PC-9 (cell line): ENCODE measurements around the gene EPHB1.

Experiments used
- EZH2 ChIP-seq: fragments of 200-600 bp; sonication (generic); IDR thresholded peaks from 2 replicates; pipeline ENCODE4 v1.8.0; 2017; ENCODE audit warnings: antibody characterized with exemption, low read depth
- TF ChIP-seq, protein P1 (sequence below): fragments of 200-600 bp; sonication (generic); conservative IDR thresholded peaks from 2 replicates; pipeline ENCODE4 v1.6.1; 2017; ENCODE audit warnings: mixed run types, antibody characterized with exemption, mild to moderate bottlenecking, moderate library complexity

DNA sequence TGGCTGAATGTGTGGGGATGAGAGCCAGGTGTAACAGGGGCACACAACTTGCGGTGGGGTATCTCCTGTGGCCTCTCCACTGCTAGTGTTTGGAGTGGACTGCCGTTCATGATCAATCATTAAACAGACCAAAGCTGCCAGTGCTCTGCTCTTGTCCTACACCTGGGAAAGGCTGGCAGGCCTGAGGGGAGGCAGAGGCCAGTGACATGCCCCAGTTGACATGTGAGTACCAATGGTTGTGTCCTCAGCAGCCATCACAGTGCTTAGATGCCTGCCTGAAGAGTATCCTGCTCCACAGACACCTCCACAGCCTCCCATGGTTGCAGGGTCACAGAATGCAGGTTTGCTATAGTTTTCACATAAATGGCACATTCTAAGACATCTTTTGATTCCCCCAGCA, 348.4 kb downstream of the EPHB1 start:
- TF ChIP-seq, protein P1, sequence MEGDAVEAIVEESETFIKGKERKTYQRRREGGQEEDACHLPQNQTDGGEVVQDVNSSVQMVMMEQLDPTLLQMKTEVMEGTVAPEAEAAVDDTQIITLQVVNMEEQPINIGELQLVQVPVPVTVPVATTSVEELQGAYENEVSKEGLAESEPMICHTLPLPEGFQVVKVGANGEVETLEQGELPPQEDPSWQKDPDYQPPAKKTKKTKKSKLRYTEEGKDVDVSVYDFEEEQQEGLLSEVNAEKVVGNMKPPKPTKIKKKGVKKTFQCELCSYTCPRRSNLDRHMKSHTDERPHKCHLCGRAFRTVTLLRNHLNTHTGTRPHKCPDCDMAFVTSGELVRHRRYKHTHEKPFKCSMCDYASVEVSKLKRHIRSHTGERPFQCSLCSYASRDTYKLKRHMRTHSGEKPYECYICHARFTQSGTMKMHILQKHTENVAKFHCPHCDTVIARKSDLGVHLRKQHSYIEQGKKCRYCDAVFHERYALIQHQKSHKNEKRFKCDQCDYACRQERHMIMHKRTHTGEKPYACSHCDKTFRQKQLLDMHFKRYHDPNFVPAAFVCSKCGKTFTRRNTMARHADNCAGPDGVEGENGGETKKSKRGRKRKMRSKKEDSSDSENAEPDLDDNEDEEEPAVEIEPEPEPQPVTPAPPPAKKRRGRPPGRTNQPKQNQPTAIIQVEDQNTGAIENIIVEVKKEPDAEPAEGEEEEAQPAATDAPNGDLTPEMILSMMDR = no peak
- TF ChIP-seq EZH2 = no peak
